Activated gamma-delta T cell (primary cell): ENCODE results near the gene CLN3.
A peak's percentile ranks its signal among the peaks of the same experiment; 100 is the strongest.
"Not testable (repeated sequence)": the region's sequence is repeated elsewhere in the genome, so short reads cannot be mapped to it uniquely, and the experiment has no call there.

Source experiments
- DNase-seq: peaks from one replicate; lab custom pipeline; 2025; lab: John Stamatoyannopoulos, UW

The CLN3 gene

GRCh38 chr16:28494121-28494851 lies 2.4 kb upstream of the CLN3 start, which contains the start of gene APOBR:
APOBR (plus strand) TSS chr16:28494643; CDS start chr16:28494682, 39 bp downstream.
- peak; percentile 36 for DNase-seq

GRCh38 chr16:28492511-28492910 lies 637 bp upstream of the CLN3 start:
- DNase-seq, result no peak

- no peak for DNase-seq
Measured at GRCh38 chr16:28491230-28491969, 474 bp downstream of the CLN3 start.

GRCh38 chr16:28486266-28486665 lies 5.6 kb downstream of the CLN3 start:
- DNase-seq, result no peak

GRCh38 chr16:28483361-28483760 lies 8.5 kb downstream of the CLN3 start:
- DNase-seq, result not testable (repeated sequence)

- DNase-seq, result no peak
Measured at GRCh38 chr16:28482026-28482425, 9.8 kb downstream of the CLN3 start.

- no peak for DNase-seq
Measured at GRCh38 chr16:28478506-28479180, 13.2 kb downstream of the CLN3 start.

- no peak for DNase-seq
Measured at GRCh38 chr16:28477311-28477920, 14.5 kb downstream of the CLN3 start.

- DNase-seq, result no peak
Measured at GRCh38 chr16:28475221-28475620, 16.7 kb downstream of the CLN3 start.

- no peak for DNase-seq
Measured at GRCh38 chr16:28473714-28474265, 18.1 kb downstream of the CLN3 start.

GRCh38 chr16:28447081-28447480 lies 44.8 kb downstream of the CLN3 start:
- DNase-seq, result not testable (repeated sequence)

- not testable (repeated sequence) for DNase-seq
Measured at GRCh38 chr16:28446388-28446787, 45.5 kb downstream of the CLN3 start.

GRCh38 chr16:28443943-28444342 lies 47.9 kb downstream of the CLN3 start:
- not testable (repeated sequence) for DNase-seq

GRCh38 chr16:28438899-28439298 lies 53.0 kb downstream of the CLN3 start:
- not testable (repeated sequence) for DNase-seq

GRCh38 chr16:28435340-28435739 lies 56.5 kb downstream of the CLN3 start:
- not testable (repeated sequence) for DNase-seq
